SK-N-SH treated with all-trans-retinoic acid at 6 μM for 48 hours (cell line): Measurements from ENCODE around the gene EMC6.

Experiments used
- ATAC-seq: fragments of 200-7000 bp; cut with Tn5 transposase; 3 replicates; pipeline ENCODE4 v1.9.1; 2020; ENCODE audit warnings: mild to moderate bottlenecking, moderate library complexity
- ARNTL ChIP-seq: fragments of 450-650 bp; formaldehyde crosslinking; IDR thresholded peaks from 2 replicates; pipeline ENCODE4 v1.5.0; 2020; ENCODE audit warnings: low read depth, mild to moderate bottlenecking, moderate library complexity, borderline replicate concordance
- BACH2 ChIP-seq: fragments of 250-450 bp; sonication (Bioruptor Pico); IDR thresholded peaks from 2 replicates; pipeline ENCODE4 v1.9.0; 2021; ENCODE audit warnings: mild to moderate bottlenecking, borderline replicate concordance
- CSDC2 ChIP-seq: fragments of 250-450 bp; sonication (Bioruptor Pico); IDR thresholded peaks from 2 replicates; pipeline ENCODE4 v1.5.0; 2020; ENCODE audit warnings: mild to moderate bottlenecking, moderate library complexity
- GLIS3 ChIP-seq: fragments of 250-450 bp; sonication (Bioruptor Pico); IDR thresholded peaks from 2 replicates; pipeline ENCODE4 v1.5.0; 2020; ENCODE audit warnings: mild to moderate bottlenecking, moderate library complexity
- ISL1 ChIP-seq: fragments of 250-450 bp; sonication (Bioruptor Pico); IDR thresholded peaks from 2 replicates; pipeline ENCODE4 v2.1.2; 2022; ENCODE audit warnings: mild to moderate bottlenecking, moderate library complexity
- PPARA ChIP-seq: fragments of 250-450 bp; sonication (Bioruptor Pico); IDR thresholded peaks from 2 replicates; pipeline ENCODE4 v1.5.0; 2020; ENCODE audit warnings: mild to moderate bottlenecking, borderline replicate concordance
- RARB ChIP-seq: fragments of 250-450 bp; sonication (Bioruptor Pico); IDR thresholded peaks from 2 replicates; pipeline ENCODE4 v1.8.0; 2021; ENCODE audit warnings: mild to moderate bottlenecking, moderate library complexity
- SNAI2 ChIP-seq: fragments of 250-450 bp; sonication (Bioruptor Pico); IDR thresholded peaks from 2 replicates; pipeline ENCODE4 v1.5.0; 2020; ENCODE audit warnings: mild to moderate bottlenecking, moderate library complexity
- TOX ChIP-seq: fragments of 250-450 bp; sonication (Bioruptor Pico); IDR thresholded peaks from 2 replicates; pipeline ENCODE4 v1.8.0; 2021; ENCODE audit warnings: mild to moderate bottlenecking, moderate library complexity, borderline replicate concordance
- ZC3H10 ChIP-seq: fragments of 250-450 bp; sonication (Bioruptor Pico); IDR thresholded peaks from 2 replicates; pipeline ENCODE4 v1.5.1; 2021; ENCODE audit warnings: mild to moderate bottlenecking, moderate library complexity
- ZFP3 ChIP-seq: fragments of 250-450 bp; sonication (Bioruptor Pico); IDR thresholded peaks from 2 replicates; pipeline ENCODE4 v1.5.0; 2020; ENCODE audit warnings: mild to moderate bottlenecking, moderate library complexity
- ZFP30 ChIP-seq: fragments of 450-650 bp; formaldehyde crosslinking; IDR thresholded peaks from 2 replicates; pipeline ENCODE4 v1.5.0; 2022; ENCODE audit warnings: mild to moderate bottlenecking, moderate library complexity
- ZNF565 ChIP-seq: fragments of 450-650 bp; formaldehyde crosslinking; conservative IDR thresholded peaks from 2 replicates; pipeline ENCODE4 v1.5.0; 2020; ENCODE audit warnings: low read depth, mild to moderate bottlenecking, moderate library complexity
- ZNF70 ChIP-seq: fragments of 450-650 bp; formaldehyde crosslinking; IDR thresholded peaks from 2 replicates; pipeline ENCODE4 v1.5.0; 2020; ENCODE audit warnings: mild to moderate bottlenecking, moderate library complexity
- TF ChIP-seq, protein P1 (sequence below): fragments of 250-450 bp; sonication (Bioruptor Pico); IDR thresholded peaks from 2 replicates; pipeline ENCODE4 v1.8.0; 2021; ENCODE audit warnings: low read depth, mild to moderate bottlenecking, moderate library complexity, borderline replicate concordance
- TF ChIP-seq, protein P2 (sequence below): fragments of 250-450 bp; sonication (Bioruptor Pico); IDR thresholded peaks from 2 replicates; pipeline ENCODE4 v1.8.0; 2020; ENCODE audit warnings: mild to moderate bottlenecking, moderate library complexity, borderline replicate concordance
- TF ChIP-seq, protein P3 (sequence below): fragments of 250-450 bp; sonication (Bioruptor Pico); IDR thresholded peaks from 2 replicates; pipeline ENCODE4 v1.5.1; 2021; ENCODE audit warnings: mild to moderate bottlenecking, moderate library complexity
- TF ChIP-seq, protein P4 (sequence below): fragments of 250-450 bp; sonication (Bioruptor Pico); IDR thresholded peaks from 2 replicates; pipeline ENCODE4 v1.5.1; 2020; ENCODE audit warnings: low read depth, mild to moderate bottlenecking, moderate library complexity
- TF ChIP-seq, protein P5 (sequence below): fragments of 250-450 bp; sonication (Bioruptor Pico); IDR thresholded peaks from 2 replicates; pipeline ENCODE4 v1.5.0; 2020; ENCODE audit warnings: mild to moderate bottlenecking, moderate library complexity

Gene EMC6

DNA sequence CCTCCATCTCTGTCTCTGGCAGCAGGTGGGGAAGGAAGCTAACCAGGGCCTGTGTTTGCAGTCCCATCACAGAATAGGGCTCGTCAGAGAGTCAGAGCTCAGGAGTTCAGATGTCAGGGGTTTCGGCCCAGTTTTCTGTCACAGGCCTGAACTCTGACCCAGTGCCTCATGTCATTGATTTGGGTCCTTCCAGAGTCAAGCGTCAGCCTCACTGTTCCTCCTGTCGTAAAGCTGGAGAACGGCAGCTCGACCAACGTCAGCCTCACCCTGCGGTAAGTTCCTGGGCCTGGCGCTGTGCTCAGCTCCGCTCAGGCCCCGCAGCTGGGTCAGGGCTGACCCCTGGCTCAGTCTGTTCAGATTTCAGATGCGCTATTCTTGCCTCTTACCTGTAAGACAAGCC lies 21.4 kb upstream of the EMC6 start:
- ATAC-seq, result no peak
- TF ChIP-seq, protein P1, sequence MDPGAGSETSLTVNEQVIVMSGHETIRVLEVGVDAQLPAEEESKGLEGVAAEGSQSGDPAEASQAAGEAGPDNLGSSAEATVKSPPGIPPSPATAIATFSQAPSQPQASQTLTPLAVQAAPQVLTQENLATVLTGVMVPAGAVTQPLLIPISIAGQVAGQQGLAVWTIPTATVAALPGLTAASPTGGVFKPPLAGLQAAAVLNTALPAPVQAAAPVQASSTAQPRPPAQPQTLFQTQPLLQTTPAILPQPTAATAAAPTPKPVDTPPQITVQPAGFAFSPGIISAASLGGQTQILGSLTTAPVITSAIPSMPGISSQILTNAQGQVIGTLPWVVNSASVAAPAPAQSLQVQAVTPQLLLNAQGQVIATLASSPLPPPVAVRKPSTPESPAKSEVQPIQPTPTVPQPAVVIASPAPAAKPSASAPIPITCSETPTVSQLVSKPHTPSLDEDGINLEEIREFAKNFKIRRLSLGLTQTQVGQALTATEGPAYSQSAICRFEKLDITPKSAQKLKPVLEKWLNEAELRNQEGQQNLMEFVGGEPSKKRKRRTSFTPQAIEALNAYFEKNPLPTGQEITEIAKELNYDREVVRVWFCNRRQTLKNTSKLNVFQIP, result no peak
- no peak for TF ChIP-seq ZNF70 (CRISPR knock-in tag)
- no peak for TF ChIP-seq ZFP30
- no peak for TF ChIP-seq CSDC2
- TF ChIP-seq, protein P2, sequence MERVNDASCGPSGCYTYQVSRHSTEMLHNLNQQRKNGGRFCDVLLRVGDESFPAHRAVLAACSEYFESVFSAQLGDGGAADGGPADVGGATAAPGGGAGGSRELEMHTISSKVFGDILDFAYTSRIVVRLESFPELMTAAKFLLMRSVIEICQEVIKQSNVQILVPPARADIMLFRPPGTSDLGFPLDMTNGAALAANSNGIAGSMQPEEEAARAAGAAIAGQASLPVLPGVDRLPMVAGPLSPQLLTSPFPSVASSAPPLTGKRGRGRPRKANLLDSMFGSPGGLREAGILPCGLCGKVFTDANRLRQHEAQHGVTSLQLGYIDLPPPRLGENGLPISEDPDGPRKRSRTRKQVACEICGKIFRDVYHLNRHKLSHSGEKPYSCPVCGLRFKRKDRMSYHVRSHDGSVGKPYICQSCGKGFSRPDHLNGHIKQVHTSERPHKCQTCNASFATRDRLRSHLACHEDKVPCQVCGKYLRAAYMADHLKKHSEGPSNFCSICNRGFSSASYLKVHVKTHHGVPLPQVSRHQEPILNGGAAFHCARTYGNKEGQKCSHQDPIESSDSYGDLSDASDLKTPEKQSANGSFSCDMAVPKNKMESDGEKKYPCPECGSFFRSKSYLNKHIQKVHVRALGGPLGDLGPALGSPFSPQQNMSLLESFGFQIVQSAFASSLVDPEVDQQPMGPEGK (CRISPR knock-in tag), result no peak
- TF ChIP-seq GLIS3 (CRISPR knock-in tag), result no peak
- TF ChIP-seq, protein P3, sequence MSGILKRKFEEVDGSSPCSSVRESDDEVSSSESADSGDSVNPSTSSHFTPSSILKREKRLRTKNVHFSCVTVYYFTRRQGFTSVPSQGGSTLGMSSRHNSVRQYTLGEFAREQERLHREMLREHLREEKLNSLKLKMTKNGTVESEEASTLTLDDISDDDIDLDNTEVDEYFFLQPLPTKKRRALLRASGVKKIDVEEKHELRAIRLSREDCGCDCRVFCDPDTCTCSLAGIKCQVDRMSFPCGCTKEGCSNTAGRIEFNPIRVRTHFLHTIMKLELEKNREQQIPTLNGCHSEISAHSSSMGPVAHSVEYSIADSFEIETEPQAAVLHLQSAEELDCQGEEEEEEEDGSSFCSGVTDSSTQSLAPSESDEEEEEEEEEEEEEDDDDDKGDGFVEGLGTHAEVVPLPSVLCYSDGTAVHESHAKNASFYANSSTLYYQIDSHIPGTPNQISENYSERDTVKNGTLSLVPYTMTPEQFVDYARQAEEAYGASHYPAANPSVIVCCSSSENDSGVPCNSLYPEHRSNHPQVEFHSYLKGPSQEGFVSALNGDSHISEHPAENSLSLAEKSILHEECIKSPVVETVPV (CRISPR knock-in tag), result no peak
- TF ChIP-seq TOX (CRISPR knock-in tag), result no peak
- TF ChIP-seq, all 23 proteins: peak for 0

DNA sequence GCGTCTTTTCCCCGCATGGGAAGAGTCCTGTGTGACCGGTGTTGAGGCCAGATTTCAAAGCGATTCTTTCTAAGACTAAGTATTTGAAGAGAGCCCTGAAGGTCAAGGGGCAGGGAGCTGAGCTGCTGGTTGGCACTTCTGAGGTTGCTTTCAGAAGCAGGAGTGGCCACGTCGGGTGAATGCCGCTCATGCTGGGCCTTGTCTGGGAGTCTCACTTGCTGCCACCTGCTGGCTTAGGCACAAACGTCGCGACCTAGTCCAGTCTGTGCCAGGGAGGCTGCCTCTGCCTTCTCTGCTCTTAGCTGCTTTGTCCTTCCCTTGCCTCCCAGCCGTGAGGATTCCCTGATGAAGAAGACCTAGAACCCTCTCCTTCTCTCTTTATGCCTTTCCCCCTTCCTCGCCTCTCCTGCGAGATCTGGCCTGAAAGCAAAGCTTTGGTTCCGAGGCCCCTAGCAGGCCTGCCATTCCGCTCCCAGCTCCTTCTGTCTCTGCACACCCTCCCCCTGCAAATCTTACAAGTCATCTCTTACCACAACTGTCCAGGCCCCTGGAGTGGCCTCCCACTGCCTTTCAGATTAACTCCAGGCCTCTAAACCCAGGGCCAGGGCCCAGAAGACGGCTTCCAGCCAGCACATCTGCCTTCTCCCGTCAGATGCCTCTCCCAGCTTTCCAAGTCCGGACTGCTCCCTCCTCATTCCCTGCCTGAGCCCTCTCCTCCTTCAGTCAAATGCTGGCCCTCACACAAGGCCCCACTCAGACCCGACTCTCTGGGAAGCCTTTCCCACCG lies 20.6 kb upstream of the EMC6 start:
- peak; percentile 94 for ATAC-seq
- TF ChIP-seq, protein P3 (CRISPR knock-in tag), result no peak
- TF ChIP-seq, protein P1, result no peak
- TF ChIP-seq, protein P2 (CRISPR knock-in tag), result no peak
- TF ChIP-seq PPARA (CRISPR knock-in tag) (no peak), BACH2 (CRISPR knock-in tag) (no peak), ZC3H10 (no peak)

DNA sequence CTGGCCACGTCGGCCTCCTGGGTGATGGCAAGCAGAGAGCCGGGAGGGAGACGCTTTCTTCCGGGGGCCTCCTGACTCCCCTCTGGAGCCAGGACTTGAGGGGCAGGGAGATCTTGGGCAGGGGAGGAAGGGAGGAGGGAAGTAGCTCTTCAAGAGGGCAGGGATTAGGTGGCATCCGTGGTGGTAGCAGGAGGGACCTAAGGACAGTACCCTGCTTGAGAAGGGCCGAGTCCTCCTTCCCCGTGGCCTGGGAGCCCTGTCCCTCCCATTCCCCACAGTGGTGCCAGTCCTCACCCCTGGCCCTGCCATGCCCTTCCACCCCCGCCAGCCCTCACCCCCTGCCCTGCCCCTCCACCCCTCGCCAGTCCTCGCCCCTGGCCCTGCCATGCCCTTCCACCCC lies 12.8 kb upstream of the EMC6 start:
- TF ChIP-seq ZC3H10 (no peak), ZFP3 (CRISPR knock-in tag) (no peak), PPARA (CRISPR knock-in tag) (no peak), CSDC2 (no peak), RARB (CRISPR knock-in tag) (no peak), ARNTL (CRISPR knock-in tag) (no peak), SNAI2 (CRISPR knock-in tag) (no peak), ISL1 (CRISPR knock-in tag) (no peak), ZNF565 (CRISPR knock-in tag) (no peak)
- TF ChIP-seq, protein P4, sequence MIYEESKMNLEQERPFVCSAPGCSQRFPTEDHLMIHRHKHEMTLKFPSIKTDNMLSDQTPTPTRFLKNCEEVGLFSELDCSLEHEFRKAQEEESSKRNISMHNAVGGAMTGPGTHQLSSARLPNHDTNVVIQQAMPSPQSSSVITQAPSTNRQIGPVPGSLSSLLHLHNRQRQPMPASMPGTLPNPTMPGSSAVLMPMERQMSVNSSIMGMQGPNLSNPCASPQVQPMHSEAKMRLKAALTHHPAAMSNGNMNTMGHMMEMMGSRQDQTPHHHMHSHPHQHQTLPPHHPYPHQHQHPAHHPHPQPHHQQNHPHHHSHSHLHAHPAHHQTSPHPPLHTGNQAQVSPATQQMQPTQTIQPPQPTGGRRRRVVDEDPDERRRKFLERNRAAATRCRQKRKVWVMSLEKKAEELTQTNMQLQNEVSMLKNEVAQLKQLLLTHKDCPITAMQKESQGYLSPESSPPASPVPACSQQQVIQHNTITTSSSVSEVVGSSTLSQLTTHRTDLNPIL (CRISPR knock-in tag), result no peak
- TF ChIP-seq, protein P5, sequence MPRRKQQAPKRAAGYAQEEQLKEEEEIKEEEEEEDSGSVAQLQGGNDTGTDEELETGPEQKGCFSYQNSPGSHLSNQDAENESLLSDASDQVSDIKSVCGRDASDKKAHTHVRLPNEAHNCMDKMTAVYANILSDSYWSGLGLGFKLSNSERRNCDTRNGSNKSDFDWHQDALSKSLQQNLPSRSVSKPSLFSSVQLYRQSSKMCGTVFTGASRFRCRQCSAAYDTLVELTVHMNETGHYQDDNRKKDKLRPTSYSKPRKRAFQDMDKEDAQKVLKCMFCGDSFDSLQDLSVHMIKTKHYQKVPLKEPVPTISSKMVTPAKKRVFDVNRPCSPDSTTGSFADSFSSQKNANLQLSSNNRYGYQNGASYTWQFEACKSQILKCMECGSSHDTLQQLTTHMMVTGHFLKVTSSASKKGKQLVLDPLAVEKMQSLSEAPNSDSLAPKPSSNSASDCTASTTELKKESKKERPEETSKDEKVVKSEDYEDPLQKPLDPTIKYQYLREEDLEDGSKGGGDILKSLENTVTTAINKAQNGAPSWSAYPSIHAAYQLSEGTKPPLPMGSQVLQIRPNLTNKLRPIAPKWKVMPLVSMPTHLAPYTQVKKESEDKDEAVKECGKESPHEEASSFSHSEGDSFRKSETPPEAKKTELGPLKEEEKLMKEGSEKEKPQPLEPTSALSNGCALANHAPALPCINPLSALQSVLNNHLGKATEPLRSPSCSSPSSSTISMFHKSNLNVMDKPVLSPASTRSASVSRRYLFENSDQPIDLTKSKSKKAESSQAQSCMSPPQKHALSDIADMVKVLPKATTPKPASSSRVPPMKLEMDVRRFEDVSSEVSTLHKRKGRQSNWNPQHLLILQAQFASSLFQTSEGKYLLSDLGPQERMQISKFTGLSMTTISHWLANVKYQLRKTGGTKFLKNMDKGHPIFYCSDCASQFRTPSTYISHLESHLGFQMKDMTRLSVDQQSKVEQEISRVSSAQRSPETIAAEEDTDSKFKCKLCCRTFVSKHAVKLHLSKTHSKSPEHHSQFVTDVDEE (CRISPR knock-in tag), result no peak
- TF ChIP-seq, protein P1, result no peak
- ATAC-seq, result no peak
